Measurements from ENCODE around the gene SZT2.

- no peak for TF ChIP-seq EZH2 (IDR thresholded peaks at IDR 0.05)
- TF ChIP-seq CTCF (IDR thresholded peaks at IDR 0.05) = no peak
- TF ChIP-seq EZH2phosphoT487 (IDR thresholded peaks at IDR 0.05) = no peak
These were observed 10.2 kb upstream of the SZT2 start for GRCh38 chr1:43379476-43379875.
